Rectal smooth muscle tissue (tissue), 1 donor: Measurements from ENCODE around the gene KLHDC1.
"Not testable (repeated sequence)": the region's sequence is repeated elsewhere in the genome, so short reads cannot be mapped to it uniquely, and the experiment has no call there.

Experiments
- H3K27ac ChIP-seq: one replicate; pipeline ENCODE4 v1.7.0; 2013; ENCODE audit warnings: low read depth, low read length, inconsistent platforms
- H3K27me3 ChIP-seq: one replicate; pipeline ENCODE4 v1.7.0; 2013; ENCODE audit warnings: low read length; ENCODE audit not compliant: control insufficient read depth, insufficient read depth
- H3K36me3 ChIP-seq: one replicate; pipeline ENCODE4 v1.7.0; 2013; ENCODE audit warnings: low read length; ENCODE audit not compliant: control insufficient read depth, insufficient read depth
- H3K4me1 ChIP-seq: one replicate; pipeline ENCODE4 v1.7.0; 2013; ENCODE audit warnings: low read length; ENCODE audit not compliant: control insufficient read depth, insufficient read depth
- H3K4me3 ChIP-seq: one replicate; pipeline ENCODE4 v1.7.0; 2013; ENCODE audit warnings: low read length
- H3K9ac ChIP-seq: one replicate; pipeline ENCODE4 v1.7.0; 2013; ENCODE audit warnings: low read length

Gene KLHDC1

GRCh38 chr14:49692811-49693734, at the start of gene KLHDC1:
KLHDC1 (plus strand) TSS chr14:49693120; CDS start chr14:49693195, 75 bp downstream.
- peak within 1 kb of the TSS; percentile 88 for H3K4me3 ChIP-seq
- H3K4me1 ChIP-seq = peaks cover 5% of the 10 kb centered on the region
- H3K9ac ChIP-seq = peak within 1 kb of the TSS; percentile 86
- no peaks in the 10 kb centered on the region for H3K36me3 ChIP-seq
- H3K27ac ChIP-seq = peak within 1 kb of the TSS; percentile 99
- no peaks in the 10 kb centered on the region for H3K27me3 ChIP-seq

- no peaks in the 10 kb centered on the region for H3K36me3 ChIP-seq
Observed at GRCh38 chr14:49653508-49653907, 39.4 kb upstream of the KLHDC1 start.

DNA sequence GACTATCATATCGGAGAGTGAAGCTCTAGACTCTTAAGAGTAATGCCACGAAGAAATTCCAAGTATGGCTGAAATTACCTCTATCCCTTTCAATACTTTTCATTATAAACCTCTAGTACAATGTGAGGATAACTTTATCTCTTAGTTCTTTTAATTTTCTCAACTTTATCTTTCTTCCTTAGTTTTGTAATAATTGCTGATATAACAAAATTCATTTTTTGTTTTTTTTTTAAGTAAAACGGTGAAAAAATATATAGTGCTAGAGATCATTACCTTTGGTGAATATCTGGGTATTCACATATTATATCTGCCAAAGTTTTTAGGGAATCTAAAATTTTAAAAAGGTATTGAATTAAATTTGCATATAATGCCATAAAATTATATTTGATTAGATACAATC, 38.4 kb upstream of the KLHDC1 start:
- Histone ChIP-seq H3K36me3 (no peaks in the 10 kb centered on the region), H3K27me3 (no peaks in the 10 kb centered on the region), H3K4me1 (no peaks in the 10 kb centered on the region), H3K27ac (no peak overlapping the region), H3K4me3 (no peak overlapping the region), H3K9ac (no peak overlapping the region)

More at GRCh38 chr14:49653508-49653907, 39.4 kb upstream of the KLHDC1 start:
- Histone ChIP-seq H3K4me1 (no peaks in the 10 kb centered on the region), H3K27ac (no peak overlapping the region), H3K27me3 (no peaks in the 10 kb centered on the region), H3K4me3 (no peak overlapping the region), H3K9ac (no peak overlapping the region)

DNA sequence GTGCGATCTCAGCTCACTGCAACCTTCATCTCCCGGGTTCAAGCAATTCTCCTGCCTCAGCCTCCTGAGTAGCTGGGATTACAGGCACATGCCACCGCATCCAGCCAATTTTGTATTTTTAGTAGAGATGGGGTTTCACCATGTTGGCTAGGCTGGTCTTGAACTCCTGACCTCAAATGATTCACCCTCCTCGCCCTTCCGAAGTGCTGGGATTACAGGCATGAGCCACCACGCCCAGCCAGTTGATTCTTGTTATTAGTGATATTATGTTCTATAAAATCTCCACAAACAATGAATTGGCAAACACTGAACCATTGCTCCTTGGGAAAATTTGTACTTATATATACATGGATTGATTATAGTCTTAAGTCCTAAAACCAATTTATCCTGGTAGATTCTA, 35.4 kb upstream of the KLHDC1 start:
- not testable (repeated sequence) for H3K4me3 ChIP-seq, H3K27me3 ChIP-seq, H3K4me1 ChIP-seq, H3K27ac ChIP-seq, H3K36me3 ChIP-seq, H3K9ac ChIP-seq

- H3K9ac ChIP-seq = no peak overlapping the region
- no peak overlapping the region for H3K27ac ChIP-seq
- H3K27me3 ChIP-seq = no peaks in the 10 kb centered on the region
- H3K36me3 ChIP-seq = no peaks in the 10 kb centered on the region
- H3K4me1 ChIP-seq = no peaks in the 10 kb centered on the region
- no peak overlapping the region for H3K4me3 ChIP-seq
Observed at GRCh38 chr14:49659526-49660455, 33.1 kb upstream of the KLHDC1 start.

DNA sequence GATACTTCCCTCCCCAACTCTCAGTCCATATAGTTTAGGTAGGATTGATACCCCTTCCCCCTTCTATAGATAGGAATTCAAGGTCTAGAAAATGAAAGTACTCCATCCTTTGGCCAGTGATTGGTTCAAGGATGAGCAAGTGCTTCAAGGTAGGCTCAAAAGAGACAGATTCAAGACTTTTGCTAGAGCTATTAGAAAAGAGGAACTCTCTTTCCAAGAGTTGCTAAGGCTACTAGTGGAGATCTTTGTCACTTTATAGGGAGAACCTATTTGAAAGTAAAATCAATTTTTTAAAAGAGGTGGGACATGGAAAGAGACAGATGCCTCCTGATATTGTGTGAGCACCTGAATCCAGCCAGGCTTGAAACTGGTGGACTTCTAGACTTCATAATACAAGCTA, 22.4 kb upstream of the KLHDC1 start:
- H3K9ac ChIP-seq = no peak overlapping the region
- H3K27me3 ChIP-seq = no peaks in the 10 kb centered on the region
- no peaks in the 10 kb centered on the region for H3K36me3 ChIP-seq
- H3K4me3 ChIP-seq = no peak overlapping the region
- no peak overlapping the region for H3K27ac ChIP-seq
- H3K4me1 ChIP-seq = no peaks in the 10 kb centered on the region

GRCh38 chr14:49673586-49673985, 19.3 kb upstream of the KLHDC1 start:
- Histone ChIP-seq H3K4me1 (no peaks in the 10 kb centered on the region), H3K27ac (no peak overlapping the region), H3K27me3 (no peaks in the 10 kb centered on the region), H3K9ac (no peak overlapping the region), H3K36me3 (no peaks in the 10 kb centered on the region), H3K4me3 (no peak overlapping the region)

GRCh38 chr14:49677643-49678042, 15.3 kb upstream of the KLHDC1 start:
- Histone ChIP-seq H3K4me3 (no peak overlapping the region), H3K27ac (no peak overlapping the region), H3K36me3 (no peaks in the 10 kb centered on the region), H3K9ac (no peak overlapping the region), H3K27me3 (no peaks in the 10 kb centered on the region), H3K4me1 (no peaks in the 10 kb centered on the region)

DNA sequence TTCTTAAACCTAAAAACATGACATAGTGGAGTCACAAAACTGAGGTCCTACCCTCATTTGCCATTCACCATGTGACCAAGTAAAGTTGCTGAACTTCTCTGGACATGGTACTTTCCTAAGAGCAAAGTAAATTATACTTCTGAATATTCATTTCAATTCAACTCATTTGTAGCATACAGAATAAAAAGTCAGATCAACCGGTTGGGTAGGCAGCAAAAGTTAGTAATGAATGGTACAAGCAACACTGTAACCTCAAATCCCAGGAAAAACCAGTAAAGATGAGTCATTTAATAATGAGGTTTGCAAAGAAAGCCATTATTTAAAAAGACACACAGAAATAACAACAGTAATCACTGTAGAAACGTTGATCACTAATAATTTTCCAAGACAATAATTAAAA, 13.6 kb upstream of the KLHDC1 start:
- Histone ChIP-seq H3K36me3 (no peaks in the 10 kb centered on the region), H3K4me3 (no peak overlapping the region), H3K27me3 (no peaks in the 10 kb centered on the region), H3K4me1 (no peaks in the 10 kb centered on the region), H3K27ac (no peak overlapping the region), H3K9ac (no peak overlapping the region)

GRCh38 chr14:49686425-49686824, 6.5 kb upstream of the KLHDC1 start:
- no peaks in the 10 kb centered on the region for H3K27me3 ChIP-seq
- H3K9ac ChIP-seq = no peak overlapping the region
- H3K36me3 ChIP-seq = no peaks in the 10 kb centered on the region
- H3K4me1 ChIP-seq = no peaks in the 10 kb centered on the region
- H3K4me3 ChIP-seq = no peak overlapping the region
- no peak overlapping the region for H3K27ac ChIP-seq

GRCh38 chr14:49687942-49688700, 4.8 kb upstream of the KLHDC1 start, which contains the start of gene POLE2:
POLE2 (minus strand) TSS chr14:49688214; CDS start chr14:49688203, 11 bp downstream.
- H3K4me1 ChIP-seq = peaks cover 2% of the 10 kb centered on the region
- peak within 1 kb of the TSS; percentile 85 for H3K27ac ChIP-seq
- peak within 1 kb of the TSS; percentile 32 for H3K9ac ChIP-seq
- H3K4me3 ChIP-seq = peak within 1 kb of the TSS; percentile 76
- H3K27me3 ChIP-seq = no peaks in the 10 kb centered on the region
- H3K36me3 ChIP-seq = no peaks in the 10 kb centered on the region

DNA sequence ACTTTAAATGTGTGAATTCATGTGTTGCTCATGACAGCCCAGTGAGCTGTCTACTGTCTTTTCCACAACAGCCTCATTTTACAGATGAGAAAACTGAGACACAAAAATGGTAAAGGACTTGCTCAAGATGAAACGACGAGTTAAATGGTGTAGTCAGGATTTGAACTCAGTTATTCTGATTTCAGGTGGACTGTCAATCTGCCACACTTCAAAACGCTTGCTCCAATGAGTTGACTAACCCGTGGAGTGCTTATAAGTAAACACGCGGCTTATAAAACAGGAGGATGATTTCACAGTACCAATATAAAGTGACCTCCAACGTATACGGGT, 4.3 kb upstream of the KLHDC1 start:
- Histone ChIP-seq H3K9ac (no peak overlapping the region), H3K27ac (peak overlapping the region; percentile 85), H3K27me3 (no peaks in the 10 kb centered on the region), H3K4me3 (peak overlapping the region; percentile 76), H3K4me1 (peaks cover 2% of the 10 kb centered on the region), H3K36me3 (no peaks in the 10 kb centered on the region)
